PFSK-1 (cell line): ENCODE results near the gene TEAD3.

ENCODE experiments used
- POLR2AphosphoS5 ChIP-seq: IDR thresholded peaks from 2 replicates; pipeline ENCODE4 v1.6.1; 2012; ENCODE audit warnings: low read depth, mild to moderate bottlenecking, control low read depth, low read length, moderate library complexity
- SIN3A ChIP-seq: IDR thresholded peaks from 2 replicates; pipeline ENCODE4 v1.6.1; 2012; ENCODE audit warnings: mild to moderate bottlenecking, low read length, moderate library complexity, borderline replicate concordance; ENCODE audit not compliant: insufficient read depth
- TF ChIP-seq, protein P1 (sequence below), 2 experiments: IDR thresholded peaks; 2 replicates each; pipeline versions ENCODE4 v1.6.1 to v1.8.0; 2011 to 2012; ENCODE audit warnings: low read depth in 2 of 2, low read length in 2 of 2, control low read depth in 1 of 2, inconsistent platforms in 1 of 2, mild to moderate bottlenecking in 1 of 2, moderate library complexity in 1 of 2; ENCODE audit not compliant: insufficient read depth in 1 of 2

DNA sequence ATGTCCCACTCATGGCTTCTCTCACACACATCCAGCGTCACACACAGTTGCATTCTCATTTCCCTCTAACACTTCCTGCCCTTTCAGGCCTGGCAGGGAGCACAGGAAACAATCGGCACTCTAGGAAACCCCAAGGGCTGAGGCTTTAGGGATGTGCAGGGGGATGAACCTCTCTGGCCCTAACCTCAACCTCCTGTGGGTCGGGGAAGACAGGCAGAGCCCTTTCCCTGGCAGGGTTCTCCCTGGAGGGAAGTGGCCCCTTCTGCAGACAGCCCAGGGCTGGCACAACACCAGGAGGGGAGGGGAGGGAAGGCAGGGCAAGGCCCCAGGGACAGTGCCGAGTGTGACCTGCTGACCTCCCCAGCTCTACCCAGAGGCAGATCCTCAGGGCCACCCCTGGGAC lies 2.7 kb downstream of the TEAD3 start:
- no peak for TF ChIP-seq SIN3A
- no peak for TF ChIP-seq POLR2AphosphoS5
- TF ChIP-seq, protein P1, sequence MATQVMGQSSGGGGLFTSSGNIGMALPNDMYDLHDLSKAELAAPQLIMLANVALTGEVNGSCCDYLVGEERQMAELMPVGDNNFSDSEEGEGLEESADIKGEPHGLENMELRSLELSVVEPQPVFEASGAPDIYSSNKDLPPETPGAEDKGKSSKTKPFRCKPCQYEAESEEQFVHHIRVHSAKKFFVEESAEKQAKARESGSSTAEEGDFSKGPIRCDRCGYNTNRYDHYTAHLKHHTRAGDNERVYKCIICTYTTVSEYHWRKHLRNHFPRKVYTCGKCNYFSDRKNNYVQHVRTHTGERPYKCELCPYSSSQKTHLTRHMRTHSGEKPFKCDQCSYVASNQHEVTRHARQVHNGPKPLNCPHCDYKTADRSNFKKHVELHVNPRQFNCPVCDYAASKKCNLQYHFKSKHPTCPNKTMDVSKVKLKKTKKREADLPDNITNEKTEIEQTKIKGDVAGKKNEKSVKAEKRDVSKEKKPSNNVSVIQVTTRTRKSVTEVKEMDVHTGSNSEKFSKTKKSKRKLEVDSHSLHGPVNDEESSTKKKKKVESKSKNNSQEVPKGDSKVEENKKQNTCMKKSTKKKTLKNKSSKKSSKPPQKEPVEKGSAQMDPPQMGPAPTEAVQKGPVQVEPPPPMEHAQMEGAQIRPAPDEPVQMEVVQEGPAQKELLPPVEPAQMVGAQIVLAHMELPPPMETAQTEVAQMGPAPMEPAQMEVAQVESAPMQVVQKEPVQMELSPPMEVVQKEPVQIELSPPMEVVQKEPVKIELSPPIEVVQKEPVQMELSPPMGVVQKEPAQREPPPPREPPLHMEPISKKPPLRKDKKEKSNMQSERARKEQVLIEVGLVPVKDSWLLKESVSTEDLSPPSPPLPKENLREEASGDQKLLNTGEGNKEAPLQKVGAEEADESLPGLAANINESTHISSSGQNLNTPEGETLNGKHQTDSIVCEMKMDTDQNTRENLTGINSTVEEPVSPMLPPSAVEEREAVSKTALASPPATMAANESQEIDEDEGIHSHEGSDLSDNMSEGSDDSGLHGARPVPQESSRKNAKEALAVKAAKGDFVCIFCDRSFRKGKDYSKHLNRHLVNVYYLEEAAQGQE (IDR thresholded peaks at IDR 0.05; ENCODE audit: insufficient read depth in 1 of 2, low read depth in 2 of 2, low read length in 2 of 2) = no peak
